Stimulated activated naive CD8-positive, alpha-beta T cell treated with anti-CD3 and anti-CD28 coated beads, Interleukin-15, Interleukin-2, amounts not matched to agents 100 ng/mL and 50 ng/mL, for 24 hours (primary cell): ENCODE data around the gene RBM22.
A peak's percentile ranks its signal among the peaks of the same experiment; 100 is the strongest.

ENCODE experiments used
- H3K27ac Mint-ChIP-seq: one replicate; pipeline ENCODE4 v1.8.0; 2021; ENCODE audit warnings: mild to moderate bottlenecking, mixed read lengths
- H3K27me3 Mint-ChIP-seq: one replicate; pipeline ENCODE4 v1.8.0; 2021; ENCODE audit warnings: mixed read lengths
- H3K36me3 Mint-ChIP-seq: one replicate; pipeline ENCODE4 v1.8.0; 2021; ENCODE audit warnings: low read depth, mixed read lengths
- H3K4me1 Mint-ChIP-seq: one replicate; pipeline ENCODE4 v1.8.0; 2021; ENCODE audit warnings: low read depth, mixed read lengths
- H3K4me3 Mint-ChIP-seq: one replicate; pipeline ENCODE4 v1.8.0; 2021; ENCODE audit warnings: mild to moderate bottlenecking, mixed read lengths
- H3K9me3 Mint-ChIP-seq: one replicate; pipeline ENCODE4 v1.8.0; 2021; ENCODE audit warnings: mixed read lengths

Gene RBM22

DNA sequence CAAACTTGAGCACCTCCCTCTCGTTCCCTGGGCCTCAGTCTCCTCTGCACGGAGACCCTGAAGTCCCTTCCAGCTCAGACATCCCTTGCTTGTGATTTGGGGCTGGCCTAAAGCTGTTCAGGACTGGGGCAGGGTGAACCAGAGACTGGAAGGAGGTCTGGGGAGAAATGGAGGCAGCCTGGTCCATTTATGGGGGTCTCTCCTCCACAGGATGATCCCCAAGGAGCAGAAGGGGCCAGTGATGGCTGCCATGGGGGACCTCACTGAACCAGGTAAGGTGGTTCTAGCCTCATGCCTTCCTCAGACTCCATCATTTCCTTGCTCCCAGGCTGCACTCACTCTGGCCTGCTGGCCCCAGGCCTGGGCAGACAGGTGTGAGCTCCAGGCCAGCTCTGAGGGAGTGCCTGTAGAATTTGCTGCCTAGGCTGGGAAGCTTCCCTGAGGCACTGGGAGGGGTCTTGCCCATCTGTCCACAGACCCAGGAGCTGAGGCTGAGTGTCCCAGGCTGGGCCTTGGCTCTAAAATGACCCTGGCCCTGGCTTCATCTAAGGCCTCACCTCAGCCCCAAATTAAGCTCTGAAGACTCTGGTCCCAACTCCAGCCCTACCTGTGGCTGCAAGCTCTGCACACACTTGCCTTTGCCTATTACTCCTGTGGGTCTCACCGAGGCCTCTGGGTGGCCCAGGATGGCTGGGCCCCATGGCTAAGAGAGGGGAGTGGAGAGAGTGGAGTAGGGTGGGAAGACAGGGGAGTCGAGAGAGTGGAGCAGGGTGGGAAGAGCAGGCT lies 37.9 kb downstream of the RBM22 start:
- Mint-ChIP-seq H3K27me3 (peaks cover 8% of the 10 kb centered on the region), H3K4me1 (no peaks in the 10 kb centered on the region), H3K27ac (no peak overlapping the region)

GRCh38 chr5:150661821-150662596 lies 38.9 kb downstream of the RBM22 start:
- H3K4me3 Mint-ChIP-seq: no peak overlapping the region
- no peaks in the 10 kb centered on the region for H3K9me3 Mint-ChIP-seq

More for the DNA sequence above, 37.9 kb downstream of the RBM22 start:
- no peaks in the 10 kb centered on the region for H3K36me3 Mint-ChIP-seq
- H3K4me3 Mint-ChIP-seq: no peak overlapping the region
- no peaks in the 10 kb centered on the region for H3K9me3 Mint-ChIP-seq

GRCh38 chr5:150661086-150661485 lies 39.8 kb downstream of the RBM22 start, which contains the start of gene MYOZ3:
Gene MYOZ3 (plus strand): TSS chr5:150661251. CDS start chr5:150662942, 1,691 bp downstream.
- Mint-ChIP-seq H3K27ac (no peak within 1 kb of the TSS), H3K4me3 (no peak within 1 kb of the TSS), H3K9me3 (no peaks in the 10 kb centered on the region)

More at GRCh38 chr5:150661821-150662596, 38.9 kb downstream of the RBM22 start:
- Mint-ChIP-seq H3K4me1 (peaks cover 4% of the 10 kb centered on the region), H3K27me3 (peaks cover 8% of the 10 kb centered on the region), H3K27ac (no peak overlapping the region), H3K36me3 (no peaks in the 10 kb centered on the region)

DNA sequence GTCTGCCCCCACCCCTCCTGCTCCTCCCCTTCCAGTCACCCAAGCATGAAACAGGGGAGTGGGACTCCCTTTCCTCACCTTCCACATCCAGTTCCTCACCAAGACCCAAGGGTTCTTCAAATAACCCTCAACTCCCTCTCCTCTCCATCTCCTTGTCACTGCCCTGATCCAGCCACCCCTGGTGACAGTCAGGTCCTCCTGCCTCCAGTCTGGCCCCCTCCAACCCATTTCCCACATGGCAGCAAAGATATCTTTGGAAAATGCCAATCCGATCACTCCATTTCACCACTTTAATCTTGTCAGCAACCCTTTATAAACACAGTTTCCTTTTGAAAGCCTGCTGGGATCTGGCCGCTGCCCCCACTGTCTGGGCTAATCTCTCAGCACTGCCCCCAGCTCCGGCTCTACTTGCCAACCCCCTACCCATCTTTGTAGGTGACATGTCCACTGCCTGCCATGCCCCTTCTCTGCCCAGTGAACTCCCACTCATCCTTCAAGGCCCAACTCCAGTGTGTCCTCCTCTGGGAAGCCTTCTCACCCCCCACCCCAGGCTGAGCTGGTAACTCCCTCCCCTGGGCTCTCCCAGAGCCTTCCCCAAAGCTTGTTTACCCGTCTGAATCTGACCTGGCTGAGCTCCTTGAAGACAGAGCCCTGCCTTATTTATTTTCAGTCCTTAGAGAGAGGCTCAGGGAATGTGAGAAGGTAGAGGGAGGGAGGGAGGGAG lies 40.6 kb downstream of the RBM22 start:
- Mint-ChIP-seq H3K36me3 (no peaks in the 10 kb centered on the region), H3K27me3 (peaks cover 8% of the 10 kb centered on the region), H3K4me1 (peaks cover 8% of the 10 kb centered on the region), H3K9me3 (no peaks in the 10 kb centered on the region), H3K27ac (no peak overlapping the region), H3K4me3 (no peak overlapping the region)

More at GRCh38 chr5:150661086-150661485, 39.8 kb downstream of the RBM22 start, which contains the start of gene MYOZ3:
- peaks cover 5% of the 10 kb centered on the region for H3K4me1 Mint-ChIP-seq
- H3K27me3 Mint-ChIP-seq: peaks cover 8% of the 10 kb centered on the region
- no peaks in the 10 kb centered on the region for H3K36me3 Mint-ChIP-seq

DNA sequence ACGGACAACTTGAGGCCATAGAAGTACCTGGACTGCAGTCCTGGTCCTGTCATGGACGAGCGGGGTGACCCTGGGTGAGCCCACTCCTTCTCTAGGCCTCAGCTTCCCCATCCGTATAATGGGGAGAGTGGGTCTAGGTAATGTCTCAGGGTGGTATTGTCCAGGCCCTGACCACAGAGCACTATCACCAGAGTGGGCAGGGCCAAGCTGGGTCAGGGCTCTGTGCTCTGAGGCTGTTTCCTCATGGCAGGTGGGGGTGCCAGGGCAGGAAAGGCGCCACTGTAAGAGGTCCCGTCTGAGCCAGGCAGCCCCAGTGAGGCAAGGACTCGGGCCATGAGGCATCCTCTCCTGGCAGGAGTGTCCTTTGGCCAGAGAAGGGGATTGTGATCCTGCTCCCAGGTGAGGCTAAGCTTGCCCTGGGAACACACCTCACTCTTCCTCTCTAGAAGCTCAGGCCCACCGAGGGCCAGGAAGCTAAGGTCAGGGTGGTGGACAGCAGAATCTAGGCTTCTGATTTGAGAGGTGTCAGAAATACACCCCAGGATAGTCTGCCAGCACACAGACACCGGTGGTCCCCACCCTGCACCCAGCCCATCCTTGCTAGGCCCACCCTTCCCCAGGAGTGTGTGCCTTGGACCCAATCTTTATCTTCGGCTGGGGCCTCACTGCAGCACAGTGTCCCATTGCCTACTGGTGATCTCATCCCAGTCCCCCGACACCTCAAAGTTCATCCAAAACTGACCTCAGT lies 41.3 kb downstream of the RBM22 start:
- Mint-ChIP-seq H3K4me3 (no peak overlapping the region), H3K36me3 (no peaks in the 10 kb centered on the region), H3K27me3 (peaks cover 8% of the 10 kb centered on the region), H3K27ac (no peak overlapping the region), H3K4me1 (peaks cover 8% of the 10 kb centered on the region), H3K9me3 (no peaks in the 10 kb centered on the region)

GRCh38 chr5:150658699-150659265 lies 42.1 kb downstream of the RBM22 start:
- Mint-ChIP-seq H3K27ac (no peak overlapping the region), H3K27me3 (peaks cover 5% of the 10 kb centered on the region), H3K9me3 (no peaks in the 10 kb centered on the region), H3K4me3 (no peak overlapping the region), H3K36me3 (no peaks in the 10 kb centered on the region), H3K4me1 (peaks cover 8% of the 10 kb centered on the region)

- peaks cover 5% of the 10 kb centered on the region for H3K27me3 Mint-ChIP-seq
- H3K9me3 Mint-ChIP-seq: no peaks in the 10 kb centered on the region
- no peaks in the 10 kb centered on the region for H3K36me3 Mint-ChIP-seq
- no peak overlapping the region for H3K27ac Mint-ChIP-seq
- H3K4me3 Mint-ChIP-seq: no peak overlapping the region
- H3K4me1 Mint-ChIP-seq: peaks cover 8% of the 10 kb centered on the region
Measured at GRCh38 chr5:150658121-150658520, 42.7 kb downstream of the RBM22 start.

- Mint-ChIP-seq H3K27ac (no peak overlapping the region), H3K36me3 (no peaks in the 10 kb centered on the region), H3K9me3 (no peaks in the 10 kb centered on the region)
Measured at GRCh38 chr5:150656191-150657132, 44.4 kb downstream of the RBM22 start.

GRCh38 chr5:150655221-150655620 lies 45.6 kb downstream of the RBM22 start:
- no peaks in the 10 kb centered on the region for H3K27me3 Mint-ChIP-seq
- no peaks in the 10 kb centered on the region for H3K9me3 Mint-ChIP-seq
- peaks cover 8% of the 10 kb centered on the region for H3K4me1 Mint-ChIP-seq
- no peak overlapping the region for H3K4me3 Mint-ChIP-seq
- no peak overlapping the region for H3K27ac Mint-ChIP-seq
- no peaks in the 10 kb centered on the region for H3K36me3 Mint-ChIP-seq

More at GRCh38 chr5:150656191-150657132, 44.4 kb downstream of the RBM22 start:
- Mint-ChIP-seq H3K27me3 (peaks cover 4% of the 10 kb centered on the region), H3K4me1 (peaks cover 8% of the 10 kb centered on the region), H3K4me3 (peak overlapping the region; percentile 64)

DNA sequence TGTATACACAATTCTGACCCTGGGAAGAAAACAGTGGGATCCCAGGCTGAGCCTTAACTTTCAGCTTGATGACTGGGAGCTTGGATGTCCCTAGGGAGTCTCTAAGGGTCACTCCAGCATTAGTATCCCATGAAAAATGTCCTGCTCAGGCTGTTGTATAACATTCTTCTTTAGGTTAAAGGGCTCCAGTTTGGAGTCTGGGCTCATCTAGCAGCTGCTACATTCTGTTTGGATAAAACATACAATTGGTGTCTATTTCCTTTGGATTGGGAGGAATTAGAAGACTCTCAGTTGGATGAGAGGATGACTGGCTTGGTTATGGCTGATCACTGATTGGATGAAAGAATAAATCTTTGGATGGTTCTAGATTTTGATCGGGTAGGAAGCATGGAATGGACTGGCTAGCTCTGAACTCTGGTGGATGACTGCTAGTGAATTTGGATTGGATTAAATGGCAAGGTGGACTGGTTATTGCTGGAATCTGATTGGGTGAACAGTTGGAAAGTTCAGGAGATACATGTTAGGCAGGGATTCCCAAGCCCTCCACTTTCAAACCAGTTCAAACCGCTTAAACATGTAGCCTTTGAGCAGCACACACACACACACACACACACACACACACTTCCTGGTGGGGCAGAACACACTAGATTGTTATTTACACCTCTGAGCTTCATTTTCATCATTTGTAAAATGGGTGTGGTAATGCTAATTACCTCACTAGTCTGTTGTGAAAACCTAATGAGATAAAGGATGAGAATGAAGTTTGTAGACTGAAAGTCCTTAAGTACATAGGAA lies 46.9 kb downstream of the RBM22 start:
- H3K9me3 Mint-ChIP-seq: no peaks in the 10 kb centered on the region
- peaks cover 8% of the 10 kb centered on the region for H3K4me1 Mint-ChIP-seq
- no peak overlapping the region for H3K27ac Mint-ChIP-seq
- no peaks in the 10 kb centered on the region for H3K27me3 Mint-ChIP-seq
- no peaks in the 10 kb centered on the region for H3K36me3 Mint-ChIP-seq
- H3K4me3 Mint-ChIP-seq: no peak overlapping the region

- Mint-ChIP-seq H3K36me3 (no peaks in the 10 kb centered on the region), H3K27ac (no peak overlapping the region), H3K9me3 (no peaks in the 10 kb centered on the region), H3K4me3 (no peak overlapping the region), H3K4me1 (peaks cover 8% of the 10 kb centered on the region), H3K27me3 (no peaks in the 10 kb centered on the region)
Measured at GRCh38 chr5:150653145-150653761, 47.6 kb downstream of the RBM22 start.

DNA sequence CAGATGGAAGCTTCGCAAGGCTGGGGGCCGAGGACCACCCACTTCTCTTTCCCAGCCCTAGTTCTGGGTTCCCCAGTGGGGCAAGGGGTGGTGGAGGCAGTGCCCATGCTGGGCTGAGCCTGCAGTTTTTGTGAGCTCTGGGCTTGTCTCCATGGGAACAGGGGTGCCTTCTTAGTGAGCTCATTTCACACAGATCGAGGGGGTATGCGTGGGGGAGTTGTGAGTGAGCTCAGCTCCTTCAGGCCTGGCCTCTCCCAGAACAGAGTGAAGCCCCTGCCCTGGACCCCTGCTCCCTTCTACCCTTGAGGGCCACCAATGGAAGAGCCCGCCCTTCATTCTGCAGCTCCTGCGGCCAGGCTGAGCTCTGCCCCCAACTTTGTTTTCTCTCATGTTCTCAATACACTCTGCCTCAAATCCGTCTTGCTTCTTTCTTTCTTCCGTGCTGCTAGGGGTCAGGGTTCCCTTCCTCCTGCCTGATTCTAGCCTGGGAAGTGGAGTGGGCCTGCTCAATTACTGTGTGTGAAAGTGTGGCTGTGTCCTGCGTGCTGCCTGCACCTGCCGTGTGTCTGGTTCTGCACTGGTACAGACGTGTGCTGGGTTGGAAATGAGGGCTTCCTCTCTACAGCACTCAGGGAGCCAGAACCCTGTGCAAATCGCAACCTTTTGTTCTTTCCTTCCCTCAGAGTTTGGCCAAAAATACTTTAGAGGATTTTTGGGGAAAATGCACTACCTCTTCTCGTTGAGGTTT lies 48.8 kb downstream of the RBM22 start:
- peaks cover 4% of the 10 kb centered on the region for H3K4me1 Mint-ChIP-seq

More for the DNA sequence above, 48.8 kb downstream of the RBM22 start:
- H3K27me3 Mint-ChIP-seq: no peaks in the 10 kb centered on the region
- H3K36me3 Mint-ChIP-seq: no peaks in the 10 kb centered on the region
- H3K9me3 Mint-ChIP-seq: no peaks in the 10 kb centered on the region
- no peak overlapping the region for H3K4me3 Mint-ChIP-seq
- no peak overlapping the region for H3K27ac Mint-ChIP-seq
